Erythroblast (primary cell): ENCODE data around the gene FITM1.

Experiments used
- GATA1 ChIP-seq: IDR thresholded peaks from 2 replicates; pipeline ENCODE4 v1.6.1; 2011; ENCODE audit warnings: low read depth, mild to moderate bottlenecking, control low read depth, low read length, moderate library complexity
- POLR2A ChIP-seq: IDR thresholded peaks from 2 replicates; pipeline ENCODE4 v1.6.1; 2011; ENCODE audit warnings: mild to moderate bottlenecking, low read length

DNA sequence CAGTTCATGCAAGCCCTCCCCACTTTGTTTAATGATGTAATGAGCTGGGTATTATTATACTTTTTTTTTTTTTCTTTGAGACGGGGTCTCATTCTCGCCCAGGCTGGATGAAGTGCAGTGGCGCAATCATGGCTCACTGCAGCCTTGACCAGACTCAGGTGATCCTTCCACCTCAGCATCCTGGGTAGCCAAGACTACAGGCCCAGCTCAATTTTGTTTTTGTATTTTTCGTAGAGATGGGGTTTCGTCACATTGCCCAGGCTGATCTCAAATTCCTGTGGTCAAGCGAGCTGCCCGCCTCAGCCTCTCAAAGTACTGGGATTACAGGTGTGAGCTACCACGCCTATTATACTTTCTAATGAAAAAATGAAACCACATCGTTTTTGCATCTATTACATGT is 20.4 kb upstream of the FITM1 start:
- TF ChIP-seq POLR2A (no peak), GATA1 (no peak)
